ENCODE results near the gene OR4F16.
"Not testable (repeated sequence)": the region's sequence is repeated elsewhere in the genome, so short reads cannot be mapped to it uniquely, and the experiment has no call there.

OR4F16 gene

GRCh38 chr1:686554-686953, at the start of gene OR4F16:
OR4F16 (minus strand) TSS chr1:686654; CDS start chr1:686654, 0 bp downstream.
- not testable (repeated sequence) for DNase-seq

- DNase-seq, result not testable (repeated sequence)
Observed at GRCh38 chr1:733649-734048, 47.2 kb upstream of the OR4F16 start.

- DNase-seq, result not testable (repeated sequence)
Observed at GRCh38 chr1:727040-727439, 40.6 kb upstream of the OR4F16 start.

Measured in MV-4-11 (cell line).